ENCODE data around the gene ARHGEF12. TPM values are rescaled to one million over a fixed set of nuclear protein-coding genes. Genes with fewer than 3 reads are reported as not detected.

ARHGEF12 gene
- total RNA-seq, 4 donors from 2014 or later = 75.9 to 116 (median 94.3) TPM

- DNase-seq = no peak
- H3K27me3 ChIP-seq = no peaks in the 10 kb centered on the region
- H3K4me3 ChIP-seq = no peak overlapping the region
- TF ChIP-seq, protein P1, sequence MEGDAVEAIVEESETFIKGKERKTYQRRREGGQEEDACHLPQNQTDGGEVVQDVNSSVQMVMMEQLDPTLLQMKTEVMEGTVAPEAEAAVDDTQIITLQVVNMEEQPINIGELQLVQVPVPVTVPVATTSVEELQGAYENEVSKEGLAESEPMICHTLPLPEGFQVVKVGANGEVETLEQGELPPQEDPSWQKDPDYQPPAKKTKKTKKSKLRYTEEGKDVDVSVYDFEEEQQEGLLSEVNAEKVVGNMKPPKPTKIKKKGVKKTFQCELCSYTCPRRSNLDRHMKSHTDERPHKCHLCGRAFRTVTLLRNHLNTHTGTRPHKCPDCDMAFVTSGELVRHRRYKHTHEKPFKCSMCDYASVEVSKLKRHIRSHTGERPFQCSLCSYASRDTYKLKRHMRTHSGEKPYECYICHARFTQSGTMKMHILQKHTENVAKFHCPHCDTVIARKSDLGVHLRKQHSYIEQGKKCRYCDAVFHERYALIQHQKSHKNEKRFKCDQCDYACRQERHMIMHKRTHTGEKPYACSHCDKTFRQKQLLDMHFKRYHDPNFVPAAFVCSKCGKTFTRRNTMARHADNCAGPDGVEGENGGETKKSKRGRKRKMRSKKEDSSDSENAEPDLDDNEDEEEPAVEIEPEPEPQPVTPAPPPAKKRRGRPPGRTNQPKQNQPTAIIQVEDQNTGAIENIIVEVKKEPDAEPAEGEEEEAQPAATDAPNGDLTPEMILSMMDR (IDR thresholded peaks at IDR 0.05) = no peak
- TF ChIP-seq EP300 (IDR thresholded peaks at IDR 0.05; ENCODE audit: low read depth) (no peak), POLR2A (IDR thresholded peaks at IDR 0.05) (no peak), POLR2AphosphoS5 (IDR thresholded peaks at IDR 0.05) (no peak)
- H3K9me3 ChIP-seq = no peaks in the 10 kb centered on the region
- peaks cover 13 to 54% (median 19%) of the 10 kb centered on the region in 4 donors for H3K4me1 ChIP-seq
- in situ Hi-C loops (cut with MboI; ENCODE audit: low pct_ligation_motif_present in 1 of 4, low pct_unique_long_range_greater_than_20kb in 1 of 4, low sequenced_read_pairs in 3 of 4) = no loop called here
- H3K36me3 ChIP-seq = no peaks in the 10 kb centered on the region
- intact Hi-C loops (cut with DNase I; ENCODE audit: low total_unique reads) = no loop called here
- 60 to 97% methylated on average over 1 of the region's 1 CpG for WGBS, 2 donors (ENCODE audit: low coverage in 1 of 2)
- no peak overlapping the region for H3K27ac ChIP-seq
These were observed 48.3 kb downstream of the ARHGEF12 start for GRCh38 chr11:120384476-120384875.

DNA sequence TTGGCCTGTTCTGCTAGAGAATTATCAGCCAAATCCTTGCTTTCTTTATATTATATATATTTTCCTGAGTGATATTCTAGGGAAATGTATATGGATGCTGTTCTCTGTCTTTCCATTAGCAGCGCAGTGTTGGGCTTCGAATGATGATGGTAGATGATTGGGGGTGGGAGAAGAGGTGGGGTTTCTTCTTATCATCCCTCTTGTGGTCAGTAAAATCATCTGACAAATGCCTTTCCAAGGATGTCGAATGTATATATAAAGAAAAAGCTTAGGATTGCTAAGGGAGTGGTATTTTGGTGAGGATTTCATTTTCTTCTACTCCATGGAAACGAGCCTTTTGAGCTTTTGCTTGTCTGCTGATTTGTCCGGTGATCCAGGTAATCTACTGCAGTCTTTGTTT is 48.9 kb downstream of the ARHGEF12 start:
- Histone ChIP-seq H3K4me3 (no peak overlapping the region), H3K27me3 (no peaks in the 10 kb centered on the region), H3K9me3 (no peaks in the 10 kb centered on the region), H3K4me1 (peaks cover 13 to 48% (median 21%) of the 10 kb centered on the region in 4 donors), H3K27ac (no peak overlapping the region), H3K36me3 (no peaks in the 10 kb centered on the region)
- WGBS, 2 donors (ENCODE audit: low coverage in 1 of 2) = 82 to 97% methylated on average over 4 to 5 of the region's 5 CpGs
- intact Hi-C loops (cut with DNase I; ENCODE audit: low total_unique reads) = no loop called here
- no peak for TF ChIP-seq POLR2AphosphoS5 (IDR thresholded peaks at IDR 0.05)
- no peak for TF ChIP-seq POLR2A (IDR thresholded peaks at IDR 0.05)
- TF ChIP-seq EP300 (IDR thresholded peaks at IDR 0.05; ENCODE audit: low read depth) = no peak
- TF ChIP-seq, protein P1 (IDR thresholded peaks at IDR 0.05) = no peak
- DNase-seq = no peak
- in situ Hi-C loops (cut with MboI; ENCODE audit: low pct_ligation_motif_present in 1 of 4, low pct_unique_long_range_greater_than_20kb in 1 of 4, low sequenced_read_pairs in 3 of 4) = no loop called here

DNA sequence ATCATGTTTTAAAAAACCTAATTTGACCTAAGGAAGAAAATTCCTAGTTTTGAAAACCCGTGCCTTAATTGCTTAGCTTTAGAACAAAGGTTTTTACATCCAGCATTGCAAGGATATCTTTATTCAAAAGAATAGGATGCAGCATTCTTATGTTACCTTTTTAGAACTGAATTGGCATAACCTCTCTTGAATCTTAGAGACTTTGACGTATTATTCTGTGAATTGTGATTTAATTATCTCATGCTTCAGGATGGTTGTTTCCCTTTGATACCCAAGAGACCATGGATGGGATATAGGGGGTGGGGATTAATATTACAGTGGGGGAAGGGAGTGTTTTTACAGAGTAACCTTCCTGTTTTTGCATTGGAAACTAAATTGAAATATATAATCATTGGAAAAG is 49.4 kb downstream of the ARHGEF12 start:
- TF ChIP-seq POLR2A (IDR thresholded peaks at IDR 0.05) = no peak
- TF ChIP-seq, protein P1 (IDR thresholded peaks at IDR 0.05) = no peak
- no peak for TF ChIP-seq POLR2AphosphoS5 (IDR thresholded peaks at IDR 0.05)
- no peak for TF ChIP-seq EP300 (IDR thresholded peaks at IDR 0.05; ENCODE audit: low read depth)
- no peak overlapping the region for H3K27ac ChIP-seq
- DNase-seq = no peak
- in situ Hi-C loops (cut with MboI; ENCODE audit: low pct_ligation_motif_present in 1 of 4, low pct_unique_long_range_greater_than_20kb in 1 of 4, low sequenced_read_pairs in 3 of 4) (no loop called here), intact Hi-C loops (cut with DNase I; ENCODE audit: low total_unique reads) (no loop called here)
- no peaks in the 10 kb centered on the region for H3K9me3 ChIP-seq
- 81 to 82% methylated on average over 2 of the region's 2 CpGs for WGBS, 2 donors (ENCODE audit: low coverage in 1 of 2)
- peaks cover 13 to 50% (median 24%) of the 10 kb centered on the region in 4 donors for H3K4me1 ChIP-seq
- H3K36me3 ChIP-seq = no peaks in the 10 kb centered on the region
- no peaks in the 10 kb centered on the region for H3K27me3 ChIP-seq
- no peak overlapping the region for H3K4me3 ChIP-seq

DNA sequence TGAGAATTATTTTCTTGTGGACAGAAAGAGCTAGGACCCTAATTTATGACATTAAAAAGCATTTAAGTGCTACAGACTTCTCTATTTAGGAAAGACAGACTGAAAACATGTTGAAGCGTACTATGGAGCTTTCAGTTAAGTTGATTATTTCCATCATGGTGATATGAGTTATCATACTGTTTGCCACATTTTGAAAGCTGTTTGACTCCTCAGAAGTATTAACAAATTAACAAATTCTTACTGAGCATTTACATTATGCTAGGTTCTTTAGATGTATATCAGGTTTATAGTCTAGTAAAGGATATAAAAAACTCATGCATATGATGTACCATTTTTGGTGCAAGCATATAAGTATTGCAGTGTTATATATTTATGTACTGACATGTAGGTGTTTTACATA is 50.1 kb downstream of the ARHGEF12 start:
- no peak for DNase-seq
- TF ChIP-seq EP300 (IDR thresholded peaks at IDR 0.05; ENCODE audit: low read depth) = no peak
- TF ChIP-seq POLR2AphosphoS5 (IDR thresholded peaks at IDR 0.05) = no peak
- TF ChIP-seq POLR2A (IDR thresholded peaks at IDR 0.05) = no peak
- TF ChIP-seq, protein P1 (IDR thresholded peaks at IDR 0.05) = no peak
- intact Hi-C loops (cut with DNase I; ENCODE audit: low total_unique reads) = no loop called here
- Histone ChIP-seq H3K4me3 (no peak overlapping the region), H3K9me3 (no peaks in the 10 kb centered on the region), H3K36me3 (no peaks in the 10 kb centered on the region), H3K27me3 (no peaks in the 10 kb centered on the region), H3K27ac (no peak overlapping the region), H3K4me1 (peaks cover 13 to 57% (median 26%) of the 10 kb centered on the region in 4 donors)
- in situ Hi-C loops (cut with MboI; ENCODE audit: low pct_ligation_motif_present in 1 of 4, low pct_unique_long_range_greater_than_20kb in 1 of 4, low sequenced_read_pairs in 3 of 4) = no loop called here
- 86 to 87% methylated on average over 1 of the region's 1 CpG for WGBS, 2 donors (ENCODE audit: low coverage in 1 of 2)

Measured in transverse colon (tissue), 4 donors.